Fibroblast of gingiva (primary cell): ENCODE measurements around the gene FAM136A.
"Not testable (repeated sequence)": the region's sequence is repeated elsewhere in the genome, so short reads cannot be mapped to it uniquely, and the experiment has no call there.

Source experiments
- DNase-seq: peaks from one replicate; pipeline ENCODE4 v3.0.0-alpha.2; 2011; ENCODE audit warnings: low read depth

The FAM136A gene

DNA sequence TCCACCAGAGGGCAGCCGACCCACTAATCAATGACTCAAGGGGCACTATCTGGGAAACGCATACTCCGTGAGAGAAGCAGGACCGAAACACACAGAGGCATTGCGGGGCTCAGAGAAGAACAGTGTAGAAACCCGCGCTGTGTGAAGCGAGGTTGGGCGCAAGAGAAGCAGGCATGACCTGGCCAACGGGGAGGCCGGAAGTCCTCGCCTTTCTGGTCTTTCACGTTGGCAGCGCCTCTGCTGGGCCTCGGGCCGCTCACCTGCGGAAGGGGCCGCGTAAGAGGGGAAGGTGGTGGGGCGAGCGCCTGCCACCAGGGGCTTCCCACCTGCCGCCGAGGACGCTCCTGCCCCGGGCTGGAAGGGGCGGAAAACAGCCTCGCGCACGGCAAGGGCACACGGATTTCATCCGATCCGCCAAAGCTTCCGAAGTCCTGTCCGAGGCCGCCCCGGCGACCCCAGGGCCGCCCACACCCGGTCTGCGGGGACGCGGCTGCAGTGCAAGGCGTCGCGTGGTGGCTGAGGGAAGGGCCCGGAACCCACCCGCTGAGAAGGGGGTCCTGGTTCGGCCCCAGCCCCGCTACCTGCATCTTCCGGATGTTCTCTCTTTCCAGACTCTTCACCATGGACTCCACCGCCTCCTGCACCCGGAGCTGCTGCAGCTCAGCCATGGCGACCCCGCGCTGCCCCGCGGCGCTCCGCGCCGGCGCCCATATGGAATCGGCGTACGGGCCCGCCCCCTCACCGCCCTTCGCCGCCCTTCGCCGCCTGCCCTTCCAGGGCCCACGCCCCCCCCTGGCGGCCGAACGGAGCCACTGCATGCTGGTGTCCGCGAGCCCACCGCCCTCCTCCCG lies at the start of gene FAM136A:
FAM136A (minus strand) TSS at position 724 of the 851 bp plus-strand sequence; CDS start at position 668, 56 bp downstream.
- DNase-seq = peak; percentile 66

DNA sequence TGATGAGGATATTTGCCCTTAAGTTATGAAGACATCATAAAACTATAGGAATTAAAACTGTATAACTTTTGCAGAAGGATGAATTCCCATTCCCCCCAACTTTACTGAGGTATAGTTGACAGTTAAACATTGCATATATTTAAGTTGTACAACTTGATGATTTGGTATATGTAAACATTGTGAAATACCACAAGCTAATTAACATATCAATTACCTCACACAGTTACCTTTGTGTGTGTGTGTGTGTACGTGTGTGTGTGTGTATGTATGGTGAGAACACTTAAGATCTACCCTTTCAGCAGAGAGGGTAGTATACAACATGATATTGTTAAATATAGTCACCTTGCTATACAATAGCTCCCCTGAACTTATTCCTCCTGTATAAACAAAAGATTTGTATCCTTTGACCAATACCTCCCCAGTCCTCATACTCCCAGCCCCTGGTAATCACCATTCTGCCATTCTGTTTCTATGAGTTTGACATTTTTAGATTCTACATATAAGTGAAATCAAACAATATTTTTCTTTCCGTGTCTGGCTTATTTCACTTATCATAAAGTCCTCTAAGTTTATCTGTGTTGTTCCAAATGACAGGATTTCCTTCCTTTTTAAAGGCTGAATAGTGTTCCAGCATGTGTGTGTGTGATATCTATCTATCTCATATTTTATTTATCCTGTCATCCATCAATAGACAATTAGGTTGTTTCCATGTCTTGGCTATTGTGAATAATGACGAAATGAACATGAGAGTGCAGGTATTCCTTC lies 48.2 kb upstream of the FAM136A start:
- DNase-seq = no peak

GRCh38 chr2:70347831-70348230 lies 46.0 kb upstream of the FAM136A start:
- DNase-seq = no peak

DNA sequence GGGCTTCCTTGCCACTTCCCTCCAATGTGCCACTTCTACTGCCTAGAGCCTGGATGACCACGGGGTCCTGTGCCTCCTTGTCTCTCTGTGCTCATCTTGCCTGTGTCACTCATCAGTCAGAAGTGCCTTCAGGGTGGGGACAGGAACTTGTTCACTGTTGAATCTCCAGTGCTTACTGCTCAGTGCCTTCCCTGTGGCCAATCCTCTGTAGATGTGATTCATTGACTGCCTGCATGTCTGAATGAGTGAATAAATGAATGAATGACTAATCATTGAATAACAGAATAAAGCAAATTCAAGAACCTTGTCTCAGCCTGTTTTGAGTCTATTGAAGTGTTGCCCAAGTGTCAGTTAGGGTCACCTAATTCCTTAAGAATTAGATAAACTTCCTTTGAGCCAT lies 42.3 kb upstream of the FAM136A start:
- no peak for DNase-seq

DNA sequence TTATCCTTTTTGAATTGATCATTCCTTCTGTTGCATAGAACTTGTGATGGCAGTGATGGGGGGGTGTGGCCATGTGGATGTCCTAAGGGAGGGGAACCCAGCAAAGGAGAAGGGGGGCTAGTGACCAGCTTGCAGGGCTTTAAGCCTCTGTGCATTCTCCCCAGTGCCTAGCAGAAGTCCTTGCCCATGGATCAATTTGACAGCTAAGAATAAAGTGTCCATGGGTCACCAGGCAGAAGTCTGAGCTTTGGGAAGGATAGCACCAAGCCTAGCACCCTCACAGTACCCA lies 39.6 kb upstream of the FAM136A start:
- no peak for DNase-seq

GRCh38 chr2:70340761-70341476 lies 39.1 kb upstream of the FAM136A start:
- no peak for DNase-seq

DNA sequence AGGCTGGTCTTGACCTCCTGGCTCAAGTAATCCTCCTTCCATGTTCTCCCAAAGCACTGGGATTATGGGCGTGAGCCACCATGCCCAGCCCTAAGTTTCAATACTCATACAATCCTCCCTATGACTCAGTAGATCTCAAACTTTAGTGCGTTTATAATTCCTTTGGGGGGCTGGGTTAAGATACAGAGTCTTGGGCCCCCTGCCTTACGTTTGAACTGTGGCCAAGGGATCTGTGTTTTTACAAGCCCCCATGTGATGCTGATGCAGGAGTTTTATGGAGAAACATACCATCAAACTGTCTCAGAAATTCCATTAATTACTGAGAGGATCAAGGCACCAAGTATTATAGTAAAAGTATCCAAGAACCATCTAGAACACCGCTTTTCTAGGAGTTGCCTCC lies 38.2 kb upstream of the FAM136A start:
- no peak for DNase-seq

GRCh38 chr2:70336552-70336951 lies 34.7 kb upstream of the FAM136A start:
- no peak for DNase-seq

GRCh38 chr2:70331012-70331411 lies 29.1 kb upstream of the FAM136A start:
- DNase-seq = no peak

DNA sequence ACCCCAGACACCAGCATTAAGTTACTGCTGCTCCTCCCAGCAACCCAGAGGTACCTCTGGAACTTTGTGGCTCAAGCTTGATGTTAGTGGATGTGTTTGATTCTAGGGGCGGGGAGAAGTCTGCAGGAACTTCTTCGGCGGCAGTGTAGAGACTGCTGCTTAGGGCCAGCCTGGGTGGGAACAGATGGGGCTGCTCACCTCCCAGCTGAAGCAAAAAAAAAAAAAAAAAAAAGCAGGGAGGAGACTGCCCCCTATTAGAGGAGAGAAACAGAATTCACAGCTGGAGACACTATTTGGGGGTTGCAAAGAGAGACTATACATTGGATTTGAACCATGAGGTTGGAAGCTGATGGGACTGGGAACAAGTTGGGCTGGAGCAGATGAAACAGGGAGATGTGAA lies 28.6 kb upstream of the FAM136A start:
- no peak for DNase-seq

DNA sequence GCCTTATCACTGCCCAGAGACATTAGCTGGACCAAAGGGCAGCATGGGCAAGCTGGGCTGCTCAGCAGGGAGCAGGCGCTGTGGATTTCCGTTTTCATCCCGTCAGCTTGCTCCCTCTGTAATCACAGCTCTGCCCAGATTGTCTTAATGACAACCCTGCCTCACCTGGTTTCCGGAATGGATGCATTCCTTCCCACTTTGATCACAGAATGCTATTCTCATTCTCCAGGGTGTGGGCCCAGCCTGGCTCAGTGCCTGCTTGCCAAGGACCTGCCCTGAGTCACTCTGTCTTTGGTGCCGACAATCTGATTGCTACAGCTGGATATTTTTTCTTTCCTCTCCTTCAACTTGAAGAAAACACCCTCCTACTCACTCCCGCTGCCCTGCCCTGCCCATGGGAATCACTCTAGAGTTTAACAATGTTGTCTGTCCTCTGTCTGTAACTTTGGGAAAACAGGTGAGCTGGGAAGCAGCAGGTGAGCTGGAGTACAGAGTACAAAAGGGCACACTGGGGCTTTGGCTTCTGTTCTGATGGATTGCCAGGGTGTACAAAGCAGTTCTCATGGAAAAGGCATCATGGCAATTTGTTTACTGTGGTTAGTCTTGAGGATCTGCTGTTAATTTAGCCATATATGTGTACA lies 27.2 kb upstream of the FAM136A start:
- DNase-seq = no peak

- DNase-seq = no peak
Observed at GRCh38 chr2:70325875-70326274, 24.0 kb upstream of the FAM136A start.

- no peak for DNase-seq
Observed at GRCh38 chr2:70322518-70322917, 20.7 kb upstream of the FAM136A start.

DNA sequence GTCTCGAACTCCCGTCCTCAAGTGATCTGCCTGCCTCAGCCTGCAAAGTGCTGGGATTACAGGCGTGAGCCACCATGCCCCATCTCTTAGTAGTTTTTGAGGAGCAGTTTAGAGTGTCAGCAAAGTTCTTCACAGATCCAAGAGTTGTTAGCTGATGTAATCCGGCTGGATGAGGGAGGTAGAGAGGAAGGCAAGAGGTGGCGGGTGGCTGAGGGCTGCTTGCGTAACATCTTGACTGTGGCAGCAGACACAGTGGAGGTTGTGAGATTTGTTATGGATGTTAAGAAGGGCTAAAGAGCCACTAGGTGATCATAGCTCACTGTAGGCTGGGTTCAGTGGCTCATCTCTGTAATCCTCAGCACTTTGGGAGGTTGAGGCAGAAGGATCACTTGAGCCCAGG lies 19.5 kb upstream of the FAM136A start:
- no peak for DNase-seq

DNA sequence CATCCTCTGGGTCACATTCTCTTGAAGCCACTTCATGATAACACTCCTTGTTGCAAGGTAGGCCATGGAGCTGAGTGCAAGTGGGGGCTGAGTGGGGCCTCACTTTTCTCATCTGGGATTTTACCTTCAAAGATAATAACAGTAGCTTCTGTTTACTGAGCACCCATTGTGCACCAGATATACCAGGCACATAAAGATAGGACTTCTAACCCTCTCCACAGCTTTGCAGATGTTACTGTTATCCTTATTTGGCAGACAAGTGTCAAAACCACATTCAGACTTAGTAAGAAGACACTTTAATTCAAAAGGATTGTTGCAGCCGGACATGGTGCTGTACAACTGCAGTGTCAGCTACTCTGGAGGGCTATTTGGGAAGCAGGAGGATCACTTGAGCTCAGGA lies 12.8 kb upstream of the FAM136A start:
- DNase-seq = no peak

- DNase-seq = no peak
Observed at GRCh38 chr2:70312560-70312959, 10.7 kb upstream of the FAM136A start.

GRCh38 chr2:70310899-70311298 lies 9.0 kb upstream of the FAM136A start:
- DNase-seq = no peak

DNA sequence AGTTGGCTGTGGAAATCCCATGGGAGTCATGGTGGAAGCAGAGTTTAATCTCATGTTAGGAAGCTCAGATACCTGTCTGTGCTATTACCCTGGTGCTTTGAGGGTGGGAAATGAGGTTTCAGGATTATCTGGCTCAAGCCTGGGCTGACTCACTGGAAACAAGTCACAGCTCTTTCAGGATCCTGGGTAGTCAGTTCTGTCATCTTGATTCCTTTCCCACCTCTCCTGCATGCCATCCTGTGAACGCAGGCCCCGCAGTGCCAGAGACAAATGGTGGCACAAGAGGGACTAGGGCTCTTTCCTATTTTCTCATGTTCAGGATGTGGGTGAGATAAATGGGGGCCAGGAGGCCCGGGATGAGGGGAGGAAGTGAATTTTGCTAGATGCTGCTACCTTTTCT lies 3.7 kb upstream of the FAM136A start:
- DNase-seq = no peak

- no peak for DNase-seq
Observed at GRCh38 chr2:70304498-70304897, 2.6 kb upstream of the FAM136A start.

GRCh38 chr2:70303186-70303585 lies 1.3 kb upstream of the FAM136A start:
- no peak for DNase-seq

DNA sequence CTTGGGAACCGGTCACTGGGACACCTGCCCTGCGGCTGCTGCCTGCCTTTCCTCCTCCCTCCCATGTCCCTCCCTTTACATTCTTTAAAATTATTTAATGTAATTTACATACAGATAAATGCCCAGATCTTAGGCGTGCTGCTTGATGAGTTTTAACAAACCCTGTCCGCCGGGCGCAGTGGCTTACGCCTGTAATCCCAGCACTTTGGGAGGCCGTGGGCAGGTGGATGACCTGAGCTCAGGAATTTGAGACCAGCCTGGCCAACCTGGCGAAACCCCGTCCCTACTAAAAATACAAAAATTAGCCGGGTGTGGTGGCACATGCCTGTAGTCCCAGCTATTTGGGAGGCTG lies 304 bp upstream of the FAM136A start:
- not testable (repeated sequence) for DNase-seq

GRCh38 chr2:70300771-70301343 lies 1.0 kb downstream of the FAM136A start:
- no peak for DNase-seq
